NCI-H2227 (cell line): Measurements from ENCODE around the gene NCK2.
A peak's percentile ranks its signal among the peaks of the same experiment; 100 is the strongest.

Experiments
- DNase-seq: peaks from one replicate; lab custom pipeline; 2025; ENCODE audit not compliant: unreplicated experiment; lab: John Stamatoyannopoulos, UW

Gene NCK2

GRCh38 chr2:105744909-105745853 lies at the start of gene NCK2:
Gene NCK2, plus strand, starts transcription at chr2:105744912. Its CDS starts 110,152 bp downstream, at chr2:105855064.
- peak; percentile 42 for DNase-seq

DNA sequence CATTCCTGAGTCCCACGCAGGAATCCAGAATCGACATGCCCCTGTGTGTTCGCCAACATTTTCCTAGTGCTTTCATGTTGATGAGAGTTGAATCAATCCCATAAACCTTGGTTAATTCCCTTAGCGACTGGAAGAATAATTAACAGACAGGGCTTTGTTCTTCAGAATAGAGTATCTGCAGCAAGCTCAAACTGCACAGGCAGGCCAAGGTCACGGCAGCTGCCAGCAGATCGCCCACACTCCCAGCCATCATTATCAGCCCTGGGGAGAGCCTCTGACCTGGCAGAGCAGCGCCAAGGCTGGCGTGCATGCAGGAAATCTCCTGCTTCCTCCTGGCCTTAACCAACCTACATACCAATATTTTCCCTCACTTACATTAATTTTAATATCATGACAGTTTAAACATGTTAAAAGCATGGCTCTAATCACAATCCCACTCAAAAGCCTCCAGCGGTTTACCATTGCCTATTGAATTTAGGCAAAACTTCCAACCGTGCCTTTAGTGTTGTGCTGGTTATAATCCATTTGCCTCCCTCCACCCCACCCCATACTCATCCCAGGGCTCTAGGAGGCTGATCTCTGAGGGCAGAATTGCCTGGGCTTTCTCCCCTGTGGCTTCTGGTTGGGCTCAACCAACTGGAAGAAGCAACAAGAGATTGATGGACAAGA lies 46.8 kb upstream of the NCK2 start:
- no peak for DNase-seq

- no peak for DNase-seq
Measured at GRCh38 chr2:105698820-105699219, 45.9 kb upstream of the NCK2 start.

DNA sequence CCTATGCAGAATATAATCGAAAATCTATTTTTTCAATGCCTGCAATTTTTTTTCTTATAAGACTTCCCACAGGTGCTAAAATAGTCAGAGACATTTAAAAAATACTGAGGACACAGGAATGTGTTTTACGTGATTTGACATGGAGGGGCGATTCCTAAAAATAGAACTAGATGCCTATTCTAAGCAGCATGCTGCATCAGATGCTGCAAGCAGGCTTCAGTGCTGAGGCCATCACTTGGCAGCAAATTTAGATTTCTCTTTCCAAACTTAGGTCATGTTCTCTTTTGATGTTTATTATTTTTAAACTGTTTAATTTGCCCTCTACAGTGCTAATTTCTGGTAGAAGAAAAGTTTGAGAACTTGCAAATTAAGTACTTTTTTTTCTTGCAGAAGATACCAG lies 43.7 kb upstream of the NCK2 start:
- no peak for DNase-seq

DNA sequence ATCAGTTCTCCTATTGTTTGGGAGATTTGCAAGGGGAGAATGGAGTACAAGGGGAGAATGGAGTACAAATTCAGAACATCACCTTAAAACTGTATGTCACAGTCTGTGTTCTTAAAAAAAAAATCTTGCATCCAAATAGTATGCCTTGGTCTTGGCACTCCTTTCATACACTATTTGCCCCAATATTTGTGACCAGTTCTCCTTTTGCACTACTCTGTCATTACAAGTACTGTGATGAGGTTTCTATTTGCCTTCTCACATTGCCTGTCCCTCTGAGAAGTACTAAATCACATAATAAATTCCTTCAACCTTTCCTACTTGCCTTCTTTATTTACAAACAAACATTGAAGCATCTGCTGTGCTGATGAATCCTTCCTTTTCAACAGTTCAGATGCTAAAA lies 36.0 kb upstream of the NCK2 start:
- DNase-seq: no peak

DNA sequence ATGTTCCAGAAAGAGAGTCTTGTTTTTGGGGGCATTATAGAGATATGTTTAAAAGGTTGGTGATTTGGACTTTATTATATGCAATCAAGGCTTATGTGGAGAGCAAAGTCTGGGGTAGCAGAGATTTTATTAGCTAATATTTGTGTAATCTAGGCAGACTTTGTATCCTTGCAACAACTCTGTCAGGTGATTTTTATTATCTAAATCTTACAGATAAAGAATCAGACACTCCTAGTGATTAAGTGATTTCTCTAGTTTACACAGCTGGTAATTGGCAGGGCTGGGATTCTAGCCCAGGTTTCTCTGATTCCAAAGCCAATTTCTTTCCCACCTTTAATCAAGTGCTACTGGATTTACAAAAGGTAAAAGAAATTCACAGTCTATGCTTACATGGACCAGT lies 33.3 kb upstream of the NCK2 start:
- DNase-seq: no peak

GRCh38 chr2:105712166-105712915 lies 32.4 kb upstream of the NCK2 start:
- DNase-seq: no peak

- no peak for DNase-seq
Measured at GRCh38 chr2:105712981-105713596, 31.6 kb upstream of the NCK2 start.

DNA sequence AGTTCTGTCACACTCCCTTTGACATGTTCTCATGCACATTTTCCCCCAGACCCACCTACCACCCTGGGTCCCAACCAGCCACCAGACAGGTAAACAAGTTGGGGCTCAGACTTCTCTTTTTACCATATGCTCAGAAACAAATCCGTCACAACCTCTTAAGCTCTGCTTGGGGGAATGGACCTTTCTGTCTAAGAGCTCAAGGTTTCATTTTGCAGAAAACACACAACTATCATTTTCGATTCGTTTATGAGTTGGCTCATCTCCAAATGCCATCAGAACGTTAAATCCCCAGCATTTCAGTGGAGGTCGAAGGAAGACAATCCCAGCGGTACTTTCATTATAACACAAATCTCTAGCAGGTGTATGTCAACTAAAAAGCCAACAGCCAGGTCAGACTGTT lies 30.6 kb upstream of the NCK2 start:
- DNase-seq: no peak

GRCh38 chr2:105718846-105719481 lies 25.7 kb upstream of the NCK2 start:
- no peak for DNase-seq

- no peak for DNase-seq
Measured at GRCh38 chr2:105721991-105722511, 22.7 kb upstream of the NCK2 start.

- DNase-seq: no peak
Measured at GRCh38 chr2:105722726-105723297, 21.9 kb upstream of the NCK2 start.

DNA sequence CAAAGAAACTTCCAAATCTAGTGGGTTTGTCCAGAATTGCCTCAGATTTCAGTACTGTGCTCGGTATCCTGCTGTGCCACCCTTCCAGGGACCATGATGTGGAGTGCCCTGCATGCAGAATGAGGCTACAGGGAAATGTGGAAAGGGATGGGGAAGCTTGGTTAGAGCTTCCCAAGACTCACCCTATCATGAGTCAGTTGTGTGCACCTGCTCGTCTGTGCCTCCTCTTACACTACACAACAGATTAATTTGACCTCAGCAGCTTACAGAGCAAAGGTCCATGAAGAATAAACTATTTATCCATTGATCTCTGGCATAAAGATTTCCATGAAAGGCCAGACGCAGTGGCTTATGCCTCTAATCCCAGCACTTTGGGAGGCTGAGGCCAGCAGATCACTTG lies 21.3 kb upstream of the NCK2 start:
- DNase-seq: no peak

DNA sequence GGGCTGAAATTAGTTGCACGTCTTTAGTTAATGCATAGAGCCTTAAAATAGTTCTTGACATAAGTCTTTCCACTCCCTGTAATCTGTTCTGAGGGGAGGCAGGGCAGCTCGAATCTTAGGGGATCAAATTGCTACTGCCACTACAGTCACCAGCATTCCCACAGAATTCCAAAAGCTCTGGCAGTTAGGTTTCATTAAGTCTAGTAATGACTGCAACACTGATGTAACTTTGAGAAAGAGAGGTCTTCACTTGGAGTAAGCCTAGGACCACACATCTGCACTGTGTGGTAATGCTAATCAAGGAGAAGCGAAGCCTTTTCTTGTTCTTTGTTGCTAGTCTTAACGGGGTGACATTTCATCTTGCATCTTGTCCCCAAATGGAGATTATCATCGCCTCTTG lies 19.3 kb upstream of the NCK2 start:
- no peak for DNase-seq

- no peak for DNase-seq
Measured at GRCh38 chr2:105730170-105730569, 14.5 kb upstream of the NCK2 start.

DNA sequence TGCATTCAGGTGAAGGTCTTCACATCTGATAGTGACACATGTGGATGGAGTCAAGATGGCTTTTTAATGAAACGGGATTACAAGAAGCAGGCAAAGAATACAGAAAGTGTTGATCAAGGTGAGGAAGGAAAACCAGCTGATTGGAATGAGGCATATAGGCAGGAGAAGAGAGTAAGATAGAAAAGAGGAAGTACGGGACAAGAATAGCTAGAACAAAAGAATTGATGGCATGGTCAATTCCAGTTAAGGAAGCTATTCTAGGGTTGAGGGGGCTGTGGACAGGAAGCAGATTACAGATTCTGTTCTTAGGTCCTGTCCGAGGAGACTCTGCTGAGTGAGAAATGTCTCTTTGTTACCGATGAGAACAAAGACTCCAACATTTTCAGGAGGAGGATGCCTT lies 13.2 kb upstream of the NCK2 start:
- no peak for DNase-seq

DNA sequence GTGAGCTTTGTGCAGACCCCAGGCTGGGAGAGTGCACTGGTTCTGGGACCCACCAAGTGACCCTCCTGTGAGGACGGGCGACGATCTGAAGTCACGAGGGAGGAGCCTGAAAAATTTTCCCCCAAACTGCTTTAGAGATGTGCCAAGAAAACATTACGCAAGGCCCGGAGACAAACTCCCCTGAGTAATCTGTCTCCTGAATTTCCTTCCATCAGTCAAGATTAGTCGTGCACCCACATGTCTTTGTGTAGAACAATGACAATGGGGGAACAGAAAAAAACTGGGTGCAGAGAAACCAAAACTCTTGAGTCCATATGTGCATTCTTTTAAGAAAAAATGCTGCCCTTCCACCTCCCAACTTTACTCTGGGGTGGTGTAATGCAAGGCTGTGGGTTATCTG lies 12.6 kb upstream of the NCK2 start:
- DNase-seq: no peak

- DNase-seq: no peak
Measured at GRCh38 chr2:105732955-105733607, 11.6 kb upstream of the NCK2 start.

- DNase-seq: no peak
Measured at GRCh38 chr2:105733875-105734274, 10.8 kb upstream of the NCK2 start.
